B cell (primary cell): ENCODE results near the gene OR7G1. TPM values are rescaled to one million over a fixed set of nuclear protein-coding genes. Genes with fewer than 3 reads are reported as not detected.

Source experiments
- ATAC-seq: fragments of 200-7000 bp; cut with Tn5 transposase; one replicate; pipeline ENCODE4 v1.10.0; 2021; ENCODE audit warnings: low read depth, mild to moderate bottlenecking, moderate number of reproducible peaks, moderate library complexity
- CTCF ChIA-PET: fragments of 350-600 bp; sonication (Branson Sonifier 250); formaldehyde crosslinking; loops from one replicate; lab custom pipeline; 2021; ENCODE audit warnings: antibody characterized with exemption, inconsistent platforms; lab: Charles Lee
- POLR2A ChIA-PET: fragments of 350-600 bp; sonication (Branson Sonifier 250); formaldehyde crosslinking; loops from one replicate; lab custom pipeline; 2021; ENCODE audit warnings: antibody characterized with exemption; lab: Charles Lee
- DNase-seq: peaks from one replicate; pipeline ENCODE4 v3.0.0; 2013
- H2AFZ ChIP-seq: 2 replicates; pipeline ENCODE4 v1.6.1; 2012; ENCODE audit warnings: mild to moderate bottlenecking, low read depth, low read length; ENCODE audit not compliant: insufficient read depth, poor library complexity, severe bottlenecking
- H3K27ac ChIP-seq, 2 donors: 1 replicate in 1 of 2; 2 replicates in 1 of 2; pipeline ENCODE4 v1.5.1; 2012 to 2013; ENCODE audit warnings: low read length in 2 of 2, mild to moderate bottlenecking in 2 of 2, moderate library complexity in 1 of 2
- H3K27me3 ChIP-seq, 4 experiments: fragments of 200-600 bp in 1 of 4; sonication (generic) in 1 of 4; replicated peaks in 1 of 4; 1 replicate in 2 of 4; 2 replicates in 2 of 4; pipeline versions ENCODE4 v1.6.1 to v1.7.0; 2013 to 2016; ENCODE audit warnings: low read length in 3 of 4, mild to moderate bottlenecking in 2 of 4, mixed read lengths in 1 of 4, moderate library complexity in 1 of 4; ENCODE audit not compliant: insufficient read depth in 4 of 4, control insufficient read depth in 3 of 4; ENCODE audit errors: control extremely low read depth in 1 of 4
- H3K36me3 ChIP-seq, 2 experiments: replicated peaks in 1 of 2; 1 replicate in 1 of 2; 2 replicates in 1 of 2; pipeline versions ENCODE4 v1.6.1 to v1.7.1; 2013; ENCODE audit warnings: low read length in 1 of 2; ENCODE audit not compliant: insufficient read depth in 2 of 2, control insufficient read depth in 1 of 2; ENCODE audit errors: control extremely low read depth in 1 of 2, extremely low read depth in 1 of 2
- H3K4me1 ChIP-seq, 2 donors: fragments of 200-600 bp in 1 of 2; sonication (generic) in 1 of 2; 1 replicate in 1 of 2; 2 replicates in 1 of 2; pipeline versions ENCODE4 v1.5.1 to v1.6.1; 2013 to 2017; ENCODE audit warnings: low read length in 2 of 2; ENCODE audit not compliant: control insufficient read depth in 2 of 2, insufficient read depth in 2 of 2
- H3K4me2 ChIP-seq: replicated peaks from 2 replicates; pipeline ENCODE3; 2012; ENCODE audit warnings: mild to moderate bottlenecking, low read depth, low read length; ENCODE audit not compliant: poor library complexity, severe bottlenecking
- H3K4me3 ChIP-seq, 5 experiments: fragments of 200-600 bp in 1 of 5; sonication (generic) in 1 of 5; 1 replicate in 3 of 5; 2 replicates in 2 of 5; pipeline versions ENCODE4 v1.5.1 to v1.7.0; 2011 to 2016; ENCODE audit warnings: low read length in 4 of 5, mild to moderate bottlenecking in 4 of 5, low read depth in 2 of 5, control low read depth in 1 of 5, moderate library complexity in 1 of 5; ENCODE audit not compliant: insufficient read depth in 1 of 5; ENCODE audit errors: control extremely low read depth in 1 of 5, extremely low read depth in 1 of 5
- H3K79me2 ChIP-seq: fragments of 200-600 bp; sonication (generic); one replicate; pipeline ENCODE4 v1.6.0; 2016; ENCODE audit warnings: low read length; ENCODE audit not compliant: control insufficient read depth, insufficient read depth
- H3K9ac ChIP-seq: fragments of 200-600 bp; sonication (generic); 2 replicates; pipeline ENCODE4 v1.6.1; 2017; ENCODE audit warnings: mild to moderate bottlenecking, low read length, moderate library complexity
- H3K9me3 ChIP-seq, 3 donors: one replicate each; pipeline versions ENCODE4 v1.6.1 to v1.7.1; 2013; ENCODE audit warnings: low read length in 2 of 3; ENCODE audit not compliant: control insufficient read depth in 2 of 3, insufficient read depth in 1 of 3; ENCODE audit errors: control extremely low read depth in 1 of 3
- H4K20me1 ChIP-seq: 2 replicates; pipeline ENCODE4 v1.6.0; 2012; ENCODE audit warnings: mild to moderate bottlenecking, low read length; ENCODE audit not compliant: insufficient read depth, control insufficient read depth, poor library complexity, severe bottlenecking
- H3K27ac Mint-ChIP-seq: one replicate; pipeline ENCODE4 v1.8.0; 2021; ENCODE audit warnings: mixed read lengths
- H3K27me3 Mint-ChIP-seq: one replicate; pipeline ENCODE4 v1.8.0; 2021; ENCODE audit warnings: mixed read lengths
- H3K4me1 Mint-ChIP-seq: one replicate; pipeline ENCODE4 v1.8.0; 2021; ENCODE audit warnings: mixed read lengths
- H3K4me3 Mint-ChIP-seq: one replicate; pipeline ENCODE4 v1.8.0; 2021; ENCODE audit warnings: mixed read lengths
- H3K9me3 Mint-ChIP-seq: one replicate; pipeline ENCODE4 v1.8.0; 2022; ENCODE audit warnings: mixed read lengths; ENCODE audit not compliant: insufficient read depth
- EZH2 ChIP-seq: IDR thresholded peaks from 2 replicates; pipeline ENCODE4 v1.6.1; 2012; ENCODE audit warnings: borderline replicate concordance, low read depth, mild to moderate bottlenecking, moderate library complexity, low read length; ENCODE audit not compliant: insufficient read depth, poor library complexity, severe bottlenecking
- WGBS: methylation state at CpG from one replicate; pipeline ENCODE4 v1.1.5; 2013; ENCODE audit warnings: missing lambda C conversion rate; ENCODE audit not compliant: insufficient coverage; 5-methylcytosine and 5-hydroxymethylcytosine counted together
- intact Hi-C: fragments of 100-400 bp; cut with micrococcal nuclease; formaldehyde crosslinking; loops from one replicate; pipeline ENCODE4 v1.10.0; 2022
- polyA minus RNA-seq: library from RNA; depleted of rRNA, polyadenylated mRNA; stranded (reverse); fragments of >200 nt; gene quantifications from 2 replicates; pipeline ENCODE4 v1.2.3, GENCODE V29; 2012
- polyA plus RNA-seq: library from polyadenylated mRNA; depleted of rRNA; stranded (reverse); fragments of >200 nt; gene quantifications from 2 replicates; pipeline ENCODE4 v1.2.3, GENCODE V29; 2012
- total RNA-seq, 2 donors: library from RNA; stranded (reverse); fragments of 120-200 nt in 1 of 2; gene quantifications; 1 replicate in 1 of 2; 2 replicates in 1 of 2; pipeline versions ENCODE4 v1.2.3 to v1.2.4, GENCODE V29; 2013 to 2022
- TF ChIP-seq, protein P1 (sequence below): fragments of 200-600 bp; IDR thresholded peaks from one replicate; pipeline ENCODE4 v1.8.0; 2022; ENCODE audit warnings: antibody characterized with exemption, mild to moderate bottlenecking

The OR7G1 gene, protein sequence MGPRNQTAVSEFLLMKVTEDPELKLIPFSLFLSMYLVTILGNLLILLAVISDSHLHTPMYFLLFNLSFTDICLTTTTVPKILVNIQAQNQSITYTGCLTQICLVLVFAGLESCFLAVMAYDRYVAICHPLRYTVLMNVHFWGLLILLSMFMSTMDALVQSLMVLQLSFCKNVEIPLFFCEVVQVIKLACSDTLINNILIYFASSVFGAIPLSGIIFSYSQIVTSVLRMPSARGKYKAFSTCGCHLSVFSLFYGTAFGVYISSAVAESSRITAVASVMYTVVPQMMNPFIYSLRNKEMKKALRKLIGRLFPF
- total RNA-seq (not detected in 2 replicates), polyA plus RNA-seq (not detected in 2 replicates), polyA minus RNA-seq (not detected in 2 replicates)
- not detected for total RNA-seq (2013)

- Histone ChIP-seq H4K20me1 (no peaks in the 10 kb centered on the region), H3K9me3 (no peaks in the 10 kb centered on the region), H3K79me2 (no peaks in the 10 kb centered on the region), H3K27me3 (no peaks in the 10 kb centered on the region), H3K4me1 (no peaks in the 10 kb centered on the region), H3K27ac (no peak within 1 kb of the TSS), H3K36me3 (no peaks in the 10 kb centered on the region), H2AFZ (no peak within 1 kb of the TSS), H3K4me3 (no peak within 1 kb of the TSS), H3K4me2 (no peak within 1 kb of the TSS), H3K9ac (no peak within 1 kb of the TSS)
- 100% methylated on average over 2 of the region's 2 CpGs for WGBS
- intact Hi-C loops, result no loop called here
- no peaks in the 10 kb centered on the region for H3K4me1 Mint-ChIP-seq
- DNase-seq, result no peak
- ChIA-PET CTCF (interaction anchor here (0.6 kb wide), 1 partner anchor 29 kb away, joined by 3 read pairs; no protein-coding TSS in a partner anchor), POLR2A (no interaction called here)
- H3K9me3 Mint-ChIP-seq, result no peaks in the 10 kb centered on the region
- H3K27me3 Mint-ChIP-seq, result peaks cover 19% of the 10 kb centered on the region
- no peak for ATAC-seq
- H3K4me3 Mint-ChIP-seq, result no peak within 1 kb of the TSS
- no peak within 1 kb of the TSS for H3K27ac Mint-ChIP-seq
- TF ChIP-seq, protein P1, sequence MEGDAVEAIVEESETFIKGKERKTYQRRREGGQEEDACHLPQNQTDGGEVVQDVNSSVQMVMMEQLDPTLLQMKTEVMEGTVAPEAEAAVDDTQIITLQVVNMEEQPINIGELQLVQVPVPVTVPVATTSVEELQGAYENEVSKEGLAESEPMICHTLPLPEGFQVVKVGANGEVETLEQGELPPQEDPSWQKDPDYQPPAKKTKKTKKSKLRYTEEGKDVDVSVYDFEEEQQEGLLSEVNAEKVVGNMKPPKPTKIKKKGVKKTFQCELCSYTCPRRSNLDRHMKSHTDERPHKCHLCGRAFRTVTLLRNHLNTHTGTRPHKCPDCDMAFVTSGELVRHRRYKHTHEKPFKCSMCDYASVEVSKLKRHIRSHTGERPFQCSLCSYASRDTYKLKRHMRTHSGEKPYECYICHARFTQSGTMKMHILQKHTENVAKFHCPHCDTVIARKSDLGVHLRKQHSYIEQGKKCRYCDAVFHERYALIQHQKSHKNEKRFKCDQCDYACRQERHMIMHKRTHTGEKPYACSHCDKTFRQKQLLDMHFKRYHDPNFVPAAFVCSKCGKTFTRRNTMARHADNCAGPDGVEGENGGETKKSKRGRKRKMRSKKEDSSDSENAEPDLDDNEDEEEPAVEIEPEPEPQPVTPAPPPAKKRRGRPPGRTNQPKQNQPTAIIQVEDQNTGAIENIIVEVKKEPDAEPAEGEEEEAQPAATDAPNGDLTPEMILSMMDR, result no peak
- no peak for TF ChIP-seq EZH2
These were observed at the start of gene OR7G1 for GRCh38 chr19:9115307-9115813. OR7G1 (minus strand) TSS chr19:9115763; CDS start chr19:9115763, 0 bp downstream.

GRCh38 chr19:9165261-9165660 is 49.7 kb upstream of the OR7G1 start:
- CTCF ChIA-PET, result no interaction called here
- POLR2A ChIA-PET, result no interaction called here
- Histone ChIP-seq H3K4me2 (no peak overlapping the region), H3K27ac (no peak overlapping the region), H4K20me1 (no peaks in the 10 kb centered on the region), H3K79me2 (peaks cover 25% of the 10 kb centered on the region), H3K36me3 (peaks cover 4 to 43% of the 10 kb centered on the region in 2 experiments), H3K9ac (no peak overlapping the region), H3K4me1 (no peaks in the 10 kb centered on the region), H2AFZ (no peak overlapping the region), H3K9me3 (peaks cover 1 to 29% (median 6%) of the 10 kb centered on the region in 3 donors), H3K27me3 (no peaks in the 10 kb centered on the region), H3K4me3 (no peak overlapping the region)
- DNase-seq, result no peak
- Mint-ChIP-seq H3K27me3 (no peaks in the 10 kb centered on the region), H3K9me3 (no peaks in the 10 kb centered on the region), H3K4me3 (no peak overlapping the region), H3K27ac (no peak overlapping the region), H3K4me1 (no peaks in the 10 kb centered on the region)
- ATAC-seq, result no peak
- intact Hi-C loops, result no loop called here
- no CpG with 5 or more reads among the region's 3 CpGs for WGBS
- TF ChIP-seq EZH2, result no peak
- TF ChIP-seq, protein P1, result no peak
